Measurements from ENCODE around the gene TIAM1. TPM values are rescaled to one million over a fixed set of nuclear protein-coding genes. Genes with fewer than 3 reads are reported as not detected.

The TIAM1 gene
- total RNA-seq, 1 experiment from 2014 or later, result 3.7 TPM

DNA sequence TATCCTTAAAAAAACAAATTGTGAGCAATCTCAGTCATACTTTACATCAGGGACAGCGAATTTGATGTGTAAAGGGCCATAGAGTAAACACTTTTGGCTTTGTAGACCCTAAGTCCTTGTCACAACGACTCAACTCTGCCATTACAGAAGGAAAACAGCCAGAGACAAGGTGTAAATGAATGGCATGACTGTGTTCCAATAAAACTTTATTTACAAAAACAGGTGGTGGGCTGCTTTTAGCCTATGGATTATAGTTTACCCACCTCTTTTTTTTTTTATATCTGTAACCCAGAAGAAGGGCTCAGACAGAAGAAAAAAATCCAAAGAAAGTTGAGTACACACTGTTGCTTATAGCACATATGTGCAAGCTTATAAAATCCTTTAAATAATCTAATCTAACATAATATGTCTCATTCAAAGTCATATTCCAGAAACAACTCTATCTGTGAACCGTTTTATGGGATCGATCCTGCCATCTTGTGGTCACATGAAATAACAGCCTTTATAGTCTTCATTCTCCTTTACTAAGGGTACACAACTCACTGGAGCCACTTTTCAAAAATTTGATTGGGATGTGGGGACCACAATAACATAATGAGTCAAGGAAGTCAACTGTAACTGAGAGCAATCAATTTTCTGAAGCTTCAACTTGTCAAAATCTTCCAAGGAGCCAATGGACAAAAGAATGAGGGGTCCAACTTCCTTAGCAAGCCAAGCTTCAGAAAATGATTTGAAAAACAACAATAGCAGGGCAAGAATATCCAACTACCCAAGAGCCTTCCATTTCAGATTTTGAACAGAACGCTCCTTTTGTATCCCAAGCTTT is 163.6 kb downstream of the TIAM1 start:
- Histone ChIP-seq H3K9me3 (ENCODE audit: control insufficient read depth, insufficient read depth, low read depth, low read length) (no peaks in the 10 kb centered on the region), H3K4me1 (ENCODE audit: control insufficient read depth, insufficient read depth, low read length) (no peaks in the 10 kb centered on the region), H3K36me3 (ENCODE audit: control insufficient read depth, insufficient read depth, low read length) (no peaks in the 10 kb centered on the region), H3K27ac (ENCODE audit: low read length) (no peak overlapping the region), H3K4me3 (ENCODE audit: low read depth in 2 of 2, low read length in 2 of 2) (no peak overlapping the region), H3K27me3 (ENCODE audit: control insufficient read depth, insufficient read depth, low read length) (no peaks in the 10 kb centered on the region)
- TF ChIP-seq CTCF (IDR thresholded peaks at IDR 0.05) (peak; percentile 62; the same call in 1 of the 2 replicates), REST (IDR thresholded peaks at IDR 0.05; ENCODE audit: insufficient read depth in 1 of 2, low read depth in 2 of 2, low read length in 1 of 2) (no peak)
- BruUV-seq (replicated peaks), result no TSS peak
- in situ Hi-C loops (cut with HindIII; ENCODE audit: low pct_unique_long_range_greater_than_20kb, low sequenced_read_pairs), result no loop called here
- intact Hi-C loops (cut with micrococcal nuclease; ENCODE audit: unreplicated experiment), result loop anchor here (1.0 kb wide), 1 partner anchor 82 kb away; no protein-coding TSS in a partner anchor
- DNase-seq (ENCODE audit: low read depth, low spot score) (no peak), ATAC-seq (peak; percentile 63; the same call in 1 of the 2 replicates)
- CTCF ChIA-PET, result interaction anchor here (0.6 to 1.1 kb wide), 5 partner anchors 52 to 978 kb away, joined by 3 to 5 read pairs (median 4); no protein-coding TSS in a partner anchor
- POLR2A ChIA-PET, result interaction anchor here (0.6 to 0.7 kb wide), 2 partner anchors 69 to 1454 kb away, joined by 3 read pairs; no protein-coding TSS in a partner anchor

DNA sequence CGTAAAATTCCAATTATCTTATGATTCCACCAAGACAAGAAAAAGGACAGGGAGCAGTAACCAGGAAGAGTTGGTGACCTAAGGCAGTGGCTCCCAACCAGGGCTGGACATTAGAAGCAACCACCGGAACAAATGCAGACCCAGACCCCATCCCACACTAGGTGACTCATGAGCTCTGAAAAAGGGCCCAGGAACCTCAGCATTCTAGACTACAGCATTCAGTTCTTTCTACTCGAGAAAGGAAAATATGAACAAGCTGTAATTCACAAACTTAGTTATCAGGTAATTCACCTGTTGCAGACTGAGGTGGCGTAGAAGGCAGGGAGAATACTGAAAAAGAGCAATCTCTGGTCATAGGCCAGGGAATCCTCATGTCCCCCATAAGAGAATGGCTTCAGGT is 167.3 kb downstream of the TIAM1 start:
- POLR2A ChIA-PET, result no interaction called here
- H3K36me3 ChIP-seq (ENCODE audit: control insufficient read depth, insufficient read depth, low read length), result no peaks in the 10 kb centered on the region
- TF ChIP-seq CTCF (IDR thresholded peaks at IDR 0.05) (no peak), TCF7L2 (IDR thresholded peaks at IDR 0.05; ENCODE audit: low read depth, low read length) (no peak), SIN3A (IDR thresholded peaks at IDR 0.05; ENCODE audit: borderline replicate concordance, insufficient read depth, low read depth, low read length) (no peak), REST (IDR thresholded peaks at IDR 0.05; ENCODE audit: insufficient read depth in 1 of 2, low read depth in 2 of 2, low read length in 1 of 2) (no peak), POLR2AphosphoS5 (IDR thresholded peaks at IDR 0.05; ENCODE audit: low read depth, low read length) (no peak)
- in situ Hi-C loops (cut with HindIII; ENCODE audit: low pct_unique_long_range_greater_than_20kb, low sequenced_read_pairs), result no loop called here
- no peaks in the 10 kb centered on the region for H3K9me3 ChIP-seq (ENCODE audit: control insufficient read depth, insufficient read depth, low read depth, low read length)
- ATAC-seq (no peak), DNase-seq (ENCODE audit: low read depth, low spot score) (no peak)
- H3K4me3 ChIP-seq (ENCODE audit: low read depth in 2 of 2, low read length in 2 of 2), result no peak overlapping the region
- intact Hi-C loops (cut with micrococcal nuclease; ENCODE audit: unreplicated experiment), result no loop called here
- no TSS peak for BruUV-seq (replicated peaks)
- H3K27ac ChIP-seq (ENCODE audit: low read length), result no peak overlapping the region
- CTCF ChIA-PET, result no interaction called here
- no peaks in the 10 kb centered on the region for H3K4me1 ChIP-seq (ENCODE audit: control insufficient read depth, insufficient read depth, low read length)
- no peaks in the 10 kb centered on the region for H3K27me3 ChIP-seq (ENCODE audit: control insufficient read depth, insufficient read depth, low read length)
